Measurements from ENCODE around the gene ADAMTS9. TPM values are rescaled to one million over a fixed set of nuclear protein-coding genes. Genes with fewer than 3 reads are reported as not detected.

The ADAMTS9 gene
- total and polyA plus RNA-seq, 11 donors, result 11.3 to 74.4 (median 18.8) TPM

DNA sequence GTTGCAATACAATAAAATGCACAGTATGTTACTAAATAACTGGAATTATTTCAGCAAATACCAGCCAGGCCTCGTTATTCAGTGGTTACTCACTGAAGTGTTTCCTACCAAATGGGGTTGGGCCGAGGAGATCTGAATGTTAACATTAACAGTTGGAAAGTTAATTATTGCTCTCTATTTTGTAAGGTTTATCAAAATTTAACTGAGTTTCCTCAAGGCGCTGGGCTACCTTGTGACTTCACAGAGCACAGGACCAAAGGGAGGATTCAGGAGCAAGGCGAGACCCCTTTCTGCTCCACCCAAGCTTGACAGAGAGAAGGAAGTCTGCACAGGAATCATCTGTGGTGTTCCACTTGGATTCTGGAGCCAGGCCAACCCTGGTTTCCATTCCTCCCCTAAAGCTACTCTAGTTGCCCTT lies 21.6 kb downstream of the ADAMTS9 start:
- 53 to 68% (median 59%) methylated on average over 4 of the region's 4 CpGs for WGBS, 4 donors
- TF ChIP-seq, protein P1, sequence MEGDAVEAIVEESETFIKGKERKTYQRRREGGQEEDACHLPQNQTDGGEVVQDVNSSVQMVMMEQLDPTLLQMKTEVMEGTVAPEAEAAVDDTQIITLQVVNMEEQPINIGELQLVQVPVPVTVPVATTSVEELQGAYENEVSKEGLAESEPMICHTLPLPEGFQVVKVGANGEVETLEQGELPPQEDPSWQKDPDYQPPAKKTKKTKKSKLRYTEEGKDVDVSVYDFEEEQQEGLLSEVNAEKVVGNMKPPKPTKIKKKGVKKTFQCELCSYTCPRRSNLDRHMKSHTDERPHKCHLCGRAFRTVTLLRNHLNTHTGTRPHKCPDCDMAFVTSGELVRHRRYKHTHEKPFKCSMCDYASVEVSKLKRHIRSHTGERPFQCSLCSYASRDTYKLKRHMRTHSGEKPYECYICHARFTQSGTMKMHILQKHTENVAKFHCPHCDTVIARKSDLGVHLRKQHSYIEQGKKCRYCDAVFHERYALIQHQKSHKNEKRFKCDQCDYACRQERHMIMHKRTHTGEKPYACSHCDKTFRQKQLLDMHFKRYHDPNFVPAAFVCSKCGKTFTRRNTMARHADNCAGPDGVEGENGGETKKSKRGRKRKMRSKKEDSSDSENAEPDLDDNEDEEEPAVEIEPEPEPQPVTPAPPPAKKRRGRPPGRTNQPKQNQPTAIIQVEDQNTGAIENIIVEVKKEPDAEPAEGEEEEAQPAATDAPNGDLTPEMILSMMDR (IDR thresholded peaks at IDR 0.05), result no peak
- TF ChIP-seq POLR2A (IDR thresholded peaks at IDR 0.05), result no peak
- H3K36me3 ChIP-seq, result no peaks in the 10 kb centered on the region
- peak in 4 of 5 donors; percentile 43 to 51 (median 46) for DNase-seq
- H3K4me1 ChIP-seq, result peaks cover 0 to 51% (median 26%) of the 10 kb centered on the region in 12 donors
- peaks cover 0 to 7% (median 0%) of the 10 kb centered on the region in 12 donors for H3K9me3 ChIP-seq
- peak overlapping the region in 3 of 12 donors; percentile 3 to 35 (median 20) for H3K27ac ChIP-seq
- no peak overlapping the region for H3K4me3 ChIP-seq
- intact Hi-C loops (cut with DNase I), result no loop called here
- H3K27me3 ChIP-seq, result no peaks in the 10 kb centered on the region
- peak in 3 of 4 donors; percentile 20 to 48 (median 43) for ATAC-seq

DNA sequence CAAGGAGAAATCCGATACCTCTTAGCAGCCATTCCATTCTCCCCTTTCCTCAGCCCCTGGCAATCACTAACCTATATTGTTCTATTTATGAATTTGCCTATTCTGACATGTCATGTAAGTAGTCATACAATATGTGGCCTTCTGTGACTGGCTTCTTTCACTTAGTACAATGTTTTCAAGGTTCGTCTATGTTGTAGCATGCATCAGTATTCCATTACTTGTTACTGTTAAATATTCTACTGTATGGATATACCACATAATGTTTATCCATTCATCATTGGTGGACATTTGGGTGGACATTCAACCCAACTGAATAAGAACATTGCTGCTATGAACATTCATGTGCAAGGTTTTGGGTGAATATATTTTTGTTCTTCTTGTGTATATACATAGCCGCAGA lies 23.4 kb downstream of the ADAMTS9 start:
- ATAC-seq (no peak), DNase-seq (no peak)
- H3K27ac ChIP-seq, result peak overlapping the region in 2 of 12 donors; percentile 3 to 52
- intact Hi-C loops (cut with DNase I), result no loop called here
- peaks cover 0 to 7% (median 0%) of the 10 kb centered on the region in 12 donors for H3K9me3 ChIP-seq
- peaks cover 0 to 46% (median 24%) of the 10 kb centered on the region in 12 donors for H3K4me1 ChIP-seq
- no peaks in the 10 kb centered on the region for H3K27me3 ChIP-seq
- TF ChIP-seq, protein P1 (IDR thresholded peaks at IDR 0.05), result no peak
- no peak for TF ChIP-seq POLR2A (IDR thresholded peaks at IDR 0.05)
- WGBS, 4 donors, result 93 to 97% (median 96%) methylated on average over 3 of the region's 3 CpGs
- no peak overlapping the region for H3K4me3 ChIP-seq
- no peaks in the 10 kb centered on the region for H3K36me3 ChIP-seq

DNA sequence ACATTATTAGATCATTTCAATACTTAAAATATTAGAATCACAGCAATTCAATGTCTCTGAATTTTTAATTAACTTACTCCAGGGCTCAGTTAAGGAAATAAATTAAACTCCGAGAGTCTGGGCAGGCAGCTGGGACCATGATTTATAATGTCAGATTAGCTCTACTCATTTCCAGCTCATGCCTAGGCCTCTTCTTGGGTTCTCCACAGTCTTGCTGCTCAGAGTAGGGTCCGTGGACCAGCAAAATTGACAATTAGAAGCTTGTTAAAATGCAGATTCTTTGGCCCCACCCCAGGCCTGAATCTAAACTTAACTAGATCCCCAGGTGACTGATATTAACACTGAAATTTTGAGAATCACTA lies 28.2 kb downstream of the ADAMTS9 start:
- TF ChIP-seq, protein P1 (IDR thresholded peaks at IDR 0.05), result no peak
- H3K4me1 ChIP-seq, result peaks cover 0 to 9% (median 0%) of the 10 kb centered on the region in 12 donors
- 85 to 93% (median 90%) methylated on average over 2 of the region's 2 CpGs for WGBS, 4 donors
- H3K36me3 ChIP-seq, result peaks cover 0 to 43% (median 34%) of the 10 kb centered on the region in 9 donors
- no peak overlapping the region for H3K27ac ChIP-seq
- no peaks in the 10 kb centered on the region for H3K27me3 ChIP-seq
- intact Hi-C loops (cut with DNase I), result loop anchor here in 1 of 10 donors (10.0 kb wide), 1 partner anchor 75 kb away; no protein-coding TSS in a partner anchor
- ATAC-seq (no peak), DNase-seq (no peak)
- H3K9me3 ChIP-seq, result peaks cover 0 to 7% (median 0%) of the 10 kb centered on the region in 12 donors
- H3K4me3 ChIP-seq, result no peak overlapping the region

DNA sequence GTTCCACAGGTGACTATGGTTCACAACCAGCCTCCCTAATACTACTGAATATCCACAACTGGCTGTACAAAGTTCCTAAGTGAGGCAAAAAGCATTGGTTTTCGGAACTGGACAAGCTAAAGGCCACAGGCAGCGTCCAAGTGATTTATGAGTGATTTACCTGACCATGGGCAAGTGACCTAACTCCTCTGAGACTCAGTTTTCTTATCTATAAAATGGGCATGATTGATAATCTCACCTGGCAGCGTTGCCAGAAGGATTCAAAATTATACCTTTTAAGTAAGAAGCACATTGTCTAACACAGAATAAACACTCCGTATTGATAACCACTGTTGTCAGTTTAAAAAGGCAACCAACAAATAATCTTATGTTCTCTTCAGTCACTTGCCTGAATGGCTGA lies 29.8 kb downstream of the ADAMTS9 start:
- no peak overlapping the region for H3K4me3 ChIP-seq
- H3K4me1 ChIP-seq, result peaks cover 0 to 3% (median 0%) of the 10 kb centered on the region in 12 donors
- peaks cover 0 to 7% (median 0%) of the 10 kb centered on the region in 12 donors for H3K9me3 ChIP-seq
- DNase-seq, result no peak
- H3K27me3 ChIP-seq, result no peaks in the 10 kb centered on the region
- 85 to 96% (median 94%) methylated on average over 4 of the region's 4 CpGs for WGBS, 4 donors
- no peak overlapping the region for H3K27ac ChIP-seq
- TF ChIP-seq POLR2A (IDR thresholded peaks at IDR 0.05), result no peak
- TF ChIP-seq, protein P1 (IDR thresholded peaks at IDR 0.05), result no peak
- intact Hi-C loops (cut with DNase I), result loop anchor here in 1 of 10 donors (10.0 kb wide), 1 partner anchor 73 kb away; no protein-coding TSS in a partner anchor
- peaks cover 0 to 59% (median 48%) of the 10 kb centered on the region in 9 donors for H3K36me3 ChIP-seq
- no peak for ATAC-seq

Data from heart left ventricle (tissue), 16 donors.